Skeletal muscle satellite cell (primary cell): ENCODE measurements around the gene ATXN10.
"Not testable (repeated sequence)": the region's sequence is repeated elsewhere in the genome, so short reads cannot be mapped to it uniquely, and the experiment has no call there.

ENCODE experiments used
- H3K27me3 ChIP-seq: 2 replicates; pipeline ENCODE4 v1.7.0; 2013; ENCODE audit warnings: low read length; ENCODE audit not compliant: control insufficient read depth, insufficient read depth
- H3K36me3 ChIP-seq: 2 replicates; pipeline ENCODE4 v1.7.0; 2013; ENCODE audit warnings: mild to moderate bottlenecking, control low read depth, low read length; ENCODE audit not compliant: insufficient read depth
- H3K4me1 ChIP-seq: 2 replicates; pipeline ENCODE4 v1.7.0; 2013; ENCODE audit warnings: low read length; ENCODE audit not compliant: control insufficient read depth, insufficient read depth
- H3K4me2 ChIP-seq: 2 replicates; pipeline ENCODE4 v1.7.0; 2013; ENCODE audit warnings: mild to moderate bottlenecking, low read length
- H3K4me3 ChIP-seq: 2 replicates; pipeline ENCODE4 v1.7.0; 2013; ENCODE audit warnings: low read length
- H3K9ac ChIP-seq: 2 replicates; pipeline ENCODE4 v1.7.0; 2013; ENCODE audit warnings: mild to moderate bottlenecking, low read depth, low read length, moderate library complexity
- H3K9me3 ChIP-seq: replicated peaks from 2 replicates; pipeline ENCODE4 v1.7.0; 2013; ENCODE audit warnings: mild to moderate bottlenecking, control low read depth, low read length

The ATXN10 gene

GRCh38 chr22:45670981-45671782, 452 bp upstream of the ATXN10 start:
- H3K4me3 ChIP-seq, result peak overlapping the region; percentile 88
- H3K4me2 ChIP-seq, result peak overlapping the region; percentile 95
- H3K36me3 ChIP-seq, result peaks cover 5% of the 10 kb centered on the region

DNA sequence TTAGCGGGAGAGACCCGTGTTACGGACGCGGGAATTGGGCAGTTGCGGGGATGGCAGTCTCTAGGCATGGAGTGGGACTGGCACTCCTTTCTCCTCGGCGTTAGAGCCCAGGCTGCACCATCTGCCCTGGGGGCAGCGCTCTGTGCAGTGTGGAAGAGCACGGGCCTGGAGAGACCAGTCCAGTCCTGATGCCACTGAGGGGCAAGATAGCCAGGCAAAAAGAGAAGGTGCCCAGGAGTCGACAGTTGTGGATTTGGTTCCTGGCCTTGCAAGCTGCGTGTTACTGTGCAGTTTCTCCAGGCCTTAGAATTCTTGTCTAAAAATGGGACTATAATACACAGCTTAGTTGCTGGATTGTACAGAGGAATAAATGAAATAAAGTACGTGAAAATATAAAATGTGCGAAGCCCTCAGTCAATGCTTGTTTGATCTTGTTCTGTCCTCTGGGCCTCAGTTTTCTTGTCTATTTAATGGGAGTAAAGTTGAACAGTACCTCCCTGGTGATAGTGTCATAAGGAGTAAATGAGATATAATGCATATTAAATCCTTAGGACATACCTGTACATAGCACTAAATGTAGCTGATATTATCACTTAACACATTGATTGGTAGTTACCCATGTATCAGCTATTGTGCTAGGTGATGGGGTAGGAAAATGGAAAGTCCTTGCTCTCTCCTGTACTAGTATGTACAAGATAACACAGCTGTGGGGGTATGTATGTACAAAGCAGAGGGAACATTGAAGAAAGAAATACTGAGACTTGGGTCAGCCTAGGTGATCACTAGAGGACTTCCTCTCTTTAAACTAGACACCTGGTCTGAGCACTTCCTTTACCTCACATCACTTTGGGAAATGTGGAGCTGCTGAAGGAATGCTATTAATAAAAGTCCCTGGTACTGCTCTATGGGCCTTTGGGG, 1.2 kb downstream of the ATXN10 start:
- Histone ChIP-seq H3K4me2 (peak overlapping the region; percentile 95), H3K4me3 (peak overlapping the region; percentile 88), H3K9me3 (no peaks in the 10 kb centered on the region), H3K27me3 (no peaks in the 10 kb centered on the region), H3K4me1 (peaks cover 39% of the 10 kb centered on the region), H3K36me3 (peaks cover 5% of the 10 kb centered on the region), H3K9ac (peak overlapping the region; percentile 97)

More at GRCh38 chr22:45670981-45671782, 452 bp upstream of the ATXN10 start:
- Histone ChIP-seq H3K9ac (peak overlapping the region; percentile 97), H3K4me1 (peaks cover 32% of the 10 kb centered on the region), H3K27me3 (no peaks in the 10 kb centered on the region), H3K9me3 (no peaks in the 10 kb centered on the region)

DNA sequence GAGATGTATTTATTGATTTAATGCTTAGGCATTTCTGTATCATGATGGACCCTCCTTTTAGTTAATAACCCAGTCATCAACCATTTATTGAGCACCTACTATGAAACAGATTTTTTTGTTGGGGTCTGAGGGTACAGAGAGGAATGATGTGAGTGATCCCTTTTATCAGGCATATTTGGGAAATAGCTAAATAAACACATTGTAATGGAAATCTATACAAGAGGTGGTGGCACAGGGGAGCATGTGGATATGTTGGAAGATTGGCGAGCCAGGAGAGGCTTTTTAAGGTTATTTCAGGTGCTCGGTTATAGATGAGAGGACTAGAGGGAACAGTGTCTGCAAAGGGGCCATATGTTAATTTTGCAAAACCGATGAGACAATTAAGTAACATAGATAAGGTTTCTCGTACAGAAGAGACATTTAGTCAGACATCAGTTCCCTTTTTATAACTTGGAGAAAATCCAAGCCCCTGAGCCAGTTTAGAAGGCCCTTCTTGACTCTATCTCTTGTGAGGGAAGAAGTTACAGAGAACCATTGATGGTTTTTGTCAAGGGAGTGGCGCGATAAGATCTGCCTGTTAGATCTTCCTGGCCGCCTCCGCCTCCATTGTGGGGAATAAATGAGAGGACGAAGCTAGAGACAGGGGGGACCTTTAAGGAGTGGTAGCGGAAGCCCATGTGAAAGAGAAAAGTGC, 2.0 kb downstream of the ATXN10 start:
- no peaks in the 10 kb centered on the region for H3K9me3 ChIP-seq
- H3K27me3 ChIP-seq, result no peaks in the 10 kb centered on the region
- peak overlapping the region; percentile 97 for H3K9ac ChIP-seq
- peak overlapping the region; percentile 88 for H3K4me3 ChIP-seq
- peak overlapping the region; percentile 95 for H3K4me2 ChIP-seq
- peaks cover 44% of the 10 kb centered on the region for H3K4me1 ChIP-seq
- peaks cover 5% of the 10 kb centered on the region for H3K36me3 ChIP-seq

- Histone ChIP-seq H3K4me2 (no peak overlapping the region), H3K9ac (no peak overlapping the region), H3K4me3 (no peak overlapping the region), H3K9me3 (no peaks in the 10 kb centered on the region), H3K36me3 (peaks cover 5% of the 10 kb centered on the region), H3K4me1 (peaks cover 67% of the 10 kb centered on the region), H3K27me3 (no peaks in the 10 kb centered on the region)
These were observed 4.4 kb downstream of the ATXN10 start for GRCh38 chr22:45676024-45676423.

GRCh38 chr22:45677063-45677462, 5.4 kb downstream of the ATXN10 start:
- H3K4me3 ChIP-seq, result no peak overlapping the region
- H3K36me3 ChIP-seq, result peaks cover 5% of the 10 kb centered on the region
- H3K4me1 ChIP-seq, result peaks cover 74% of the 10 kb centered on the region
- no peak overlapping the region for H3K9ac ChIP-seq
- no peaks in the 10 kb centered on the region for H3K9me3 ChIP-seq
- H3K27me3 ChIP-seq, result no peaks in the 10 kb centered on the region
- no peak overlapping the region for H3K4me2 ChIP-seq

- H3K4me3 ChIP-seq, result peak overlapping the region; percentile 28
- no peaks in the 10 kb centered on the region for H3K9me3 ChIP-seq
- H3K4me2 ChIP-seq, result peak overlapping the region; percentile 61
- peaks cover 5% of the 10 kb centered on the region for H3K36me3 ChIP-seq
- H3K27me3 ChIP-seq, result no peaks in the 10 kb centered on the region
- peak overlapping the region; percentile 50 for H3K9ac ChIP-seq
- peaks cover 80% of the 10 kb centered on the region for H3K4me1 ChIP-seq
These were observed 7.6 kb downstream of the ATXN10 start for GRCh38 chr22:45678961-45679912.

DNA sequence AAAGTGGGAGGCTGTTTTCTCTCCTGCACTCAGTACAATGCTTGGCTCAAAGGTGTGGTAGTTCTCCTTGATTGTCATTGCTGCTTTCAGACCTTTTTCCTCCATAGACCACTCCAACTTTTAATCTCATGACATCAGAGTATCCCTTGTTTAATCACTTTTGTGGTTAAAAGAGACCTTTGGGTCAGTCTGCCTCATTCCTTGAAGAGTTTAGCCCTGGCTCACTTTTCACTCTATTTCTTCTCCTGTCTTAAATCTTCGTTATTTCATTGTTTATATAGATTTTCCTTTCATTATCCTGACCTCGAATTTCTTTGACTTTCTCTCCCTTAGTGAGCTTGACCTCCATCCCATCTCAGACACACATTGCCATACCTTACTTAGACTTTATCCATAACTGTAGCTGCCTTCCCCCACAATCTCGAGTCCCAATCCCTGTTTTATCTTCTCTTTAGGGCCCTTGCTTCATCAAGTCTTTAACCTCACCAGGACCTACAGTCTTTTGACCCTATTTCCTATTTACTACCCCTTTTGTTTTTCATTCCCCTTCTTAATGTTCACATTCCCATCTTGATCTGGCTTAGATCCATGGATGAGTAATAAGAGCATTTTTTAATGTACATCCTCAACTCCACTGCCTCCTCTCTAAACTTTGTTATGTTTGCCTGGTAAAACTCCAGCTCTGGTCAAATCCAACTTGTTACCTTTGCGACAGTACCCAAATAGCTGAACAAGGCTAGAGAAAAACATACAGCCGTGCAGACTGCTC, 9.5 kb downstream of the ATXN10 start:
- Histone ChIP-seq H3K4me2 (peak overlapping the region; percentile 74), H3K4me1 (peaks cover 86% of the 10 kb centered on the region), H3K4me3 (peak overlapping the region; percentile 47), H3K9me3 (no peaks in the 10 kb centered on the region), H3K27me3 (no peaks in the 10 kb centered on the region), H3K9ac (peak overlapping the region; percentile 46), H3K36me3 (no peaks in the 10 kb centered on the region)

DNA sequence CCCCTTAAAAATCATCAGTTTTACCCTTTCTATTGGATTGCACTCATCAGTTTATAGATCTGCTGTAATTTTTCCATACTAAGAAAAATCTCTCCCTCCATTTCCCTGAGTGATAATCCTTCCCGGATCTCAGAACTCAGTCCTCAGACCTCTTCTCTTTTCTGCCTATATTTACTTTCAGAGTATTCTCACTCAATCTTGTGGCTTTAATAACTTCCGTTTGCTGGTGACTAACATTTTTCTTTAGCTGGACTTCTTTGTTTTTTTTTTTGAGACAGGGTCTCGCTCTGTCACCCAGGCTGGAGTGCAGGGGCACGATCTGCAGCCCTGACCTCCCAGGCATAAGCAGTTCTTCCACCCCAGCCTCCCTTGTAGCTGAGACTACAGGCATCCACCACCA, 10.4 kb downstream of the ATXN10 start:
- Histone ChIP-seq H3K4me1 (peaks cover 93% of the 10 kb centered on the region), H3K4me2 (peak overlapping the region; percentile 74), H3K9ac (peak overlapping the region; percentile 46), H3K36me3 (no peaks in the 10 kb centered on the region), H3K9me3 (no peaks in the 10 kb centered on the region), H3K27me3 (no peaks in the 10 kb centered on the region), H3K4me3 (peak overlapping the region; percentile 47)

GRCh38 chr22:45682773-45683172, 11.1 kb downstream of the ATXN10 start:
- H3K4me3 ChIP-seq, H3K9ac ChIP-seq, H3K9me3 ChIP-seq, H3K4me2 ChIP-seq, H3K36me3 ChIP-seq, H3K27me3 ChIP-seq: not testable (repeated sequence)
- peaks cover 95% of the 10 kb centered on the region for H3K4me1 ChIP-seq

GRCh38 chr22:45683248-45683647, 11.6 kb downstream of the ATXN10 start:
- Histone ChIP-seq H3K4me2 (no peak overlapping the region), H3K27me3 (no peaks in the 10 kb centered on the region), H3K4me1 (peaks cover 98% of the 10 kb centered on the region), H3K4me3 (no peak overlapping the region), H3K9me3 (no peaks in the 10 kb centered on the region), H3K36me3 (no peaks in the 10 kb centered on the region), H3K9ac (peak overlapping the region; percentile 55)
